22Rv1 (cell line): Measurements from ENCODE around the gene SLC44A5.

Source experiments
- CTCF ChIP-seq: fragments of 450-650 bp; IDR thresholded peaks from 2 replicates; pipeline ENCODE4 v1.5.1; 2017; ENCODE audit warnings: mild to moderate bottlenecking
- ZFX ChIP-seq: fragments of 450-650 bp; IDR thresholded peaks from 2 replicates; pipeline ENCODE4 v1.6.1; 2017; ENCODE audit warnings: antibody characterized with exemption, borderline replicate concordance

DNA sequence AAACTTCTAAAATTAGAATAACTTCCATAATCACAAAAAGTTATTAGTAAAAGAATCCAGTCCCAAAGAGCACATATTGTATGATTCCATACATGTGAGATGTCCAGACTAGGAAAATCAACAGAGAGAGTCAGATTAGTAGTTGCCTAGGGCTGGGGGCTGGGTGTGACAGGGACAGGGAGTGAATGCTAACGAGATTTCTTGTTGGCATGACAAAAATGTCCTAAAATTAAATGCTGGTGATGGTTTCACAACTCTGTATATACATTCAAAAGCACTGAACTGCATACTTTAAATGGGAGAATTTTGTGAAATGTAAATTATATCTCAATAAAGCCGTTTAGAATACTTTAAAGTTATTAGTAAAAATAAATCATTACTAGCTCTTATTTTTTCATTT, 92.2 kb downstream of the SLC44A5 start:
- no peak for TF ChIP-seq CTCF
- no peak for TF ChIP-seq ZFX
